HepG2 (cell line): ENCODE results near the gene OGFR. TPM values are rescaled to one million over a fixed set of nuclear protein-coding genes. Genes with fewer than 3 reads are reported as not detected.

Experiments
- CENPT ChIP-seq: sonication (generic); formaldehyde crosslinking; IDR thresholded peaks from 2 replicates; pipeline ENCODE4 v1.8.0; 2022; ENCODE audit warnings: low read depth, mild to moderate bottlenecking, moderate library complexity, missing genetic modification reagents
- GRHL1 ChIP-seq: sonication (generic); formaldehyde crosslinking; conservative IDR thresholded peaks from 2 replicates; pipeline ENCODE4 v1.8.0; 2022; ENCODE audit warnings: missing genetic modification reagents
- KMT2A ChIP-seq: sonication (generic); formaldehyde crosslinking; IDR thresholded peaks from 2 replicates; pipeline ENCODE4 v1.4.0; 2020; ENCODE audit warnings: missing genetic modification reagents
- MTERF4 ChIP-seq: sonication (generic); formaldehyde crosslinking; IDR thresholded peaks from 2 replicates; pipeline ENCODE4 v1.8.0; 2023; ENCODE audit warnings: mild to moderate bottlenecking, missing genetic modification reagents
- MXD3 ChIP-seq: IDR thresholded peaks from 2 replicates; pipeline ENCODE4 v1.6.1; 2016; ENCODE audit warnings: mild to moderate bottlenecking, missing biosample characterization, missing genetic modification reagents
- NFIB ChIP-seq: sonication (generic); formaldehyde crosslinking; IDR thresholded peaks from 2 replicates; pipeline ENCODE4 v1.9.0; 2021; ENCODE audit warnings: missing genetic modification reagents, mild to moderate bottlenecking, borderline replicate concordance
- NFYC ChIP-seq: IDR thresholded peaks from 2 replicates; pipeline ENCODE4 v1.6.1; 2016; ENCODE audit warnings: missing genetic modification reagents, missing compliant biosample characterization
- REXO4 ChIP-seq: sonication (generic); formaldehyde crosslinking; IDR thresholded peaks from 2 replicates; pipeline ENCODE4 v1.8.0; 2022; ENCODE audit warnings: missing genetic modification reagents, mild to moderate bottlenecking, borderline replicate concordance
- SAFB2 ChIP-seq: sonication (generic); formaldehyde crosslinking; IDR thresholded peaks from 2 replicates; pipeline ENCODE4 v1.5.1; 2020; ENCODE audit warnings: missing genetic modification reagents, low read depth, mild to moderate bottlenecking, borderline replicate concordance
- SMARCE1 ChIP-seq: fragments of 450-650 bp; IDR thresholded peaks from 2 replicates; pipeline ENCODE4 v1.6.1; 2017; ENCODE audit warnings: borderline replicate concordance
- SP2 ChIP-seq: sonication (generic); formaldehyde crosslinking; IDR thresholded peaks from 2 replicates; pipeline ENCODE4 v1.5.1; 2020; ENCODE audit warnings: mild to moderate bottlenecking, missing genetic modification reagents
- ZBED4 ChIP-seq: sonication (generic); formaldehyde crosslinking; IDR thresholded peaks from 2 replicates; pipeline ENCODE4 v1.4.0; 2020; ENCODE audit warnings: missing genetic modification reagents, borderline replicate concordance
- ZBTB3 ChIP-seq: sonication (generic); formaldehyde crosslinking; IDR thresholded peaks from 2 replicates; pipeline ENCODE4 v1.4.0; 2020; ENCODE audit warnings: low read depth, mild to moderate bottlenecking, moderate library complexity, missing genetic modification reagents, borderline replicate concordance
- ZBTB38 ChIP-seq: sonication (generic); formaldehyde crosslinking; IDR thresholded peaks from 2 replicates; pipeline ENCODE4 v1.5.1; 2020; ENCODE audit warnings: mild to moderate bottlenecking, missing genetic modification reagents
- ZNF101 ChIP-seq: sonication (generic); formaldehyde crosslinking; IDR thresholded peaks from 2 replicates; pipeline ENCODE4 v1.4.0; 2020; ENCODE audit warnings: mild to moderate bottlenecking, low read depth, missing genetic modification reagents, borderline replicate concordance
- ZNF121 ChIP-seq: sonication (generic); formaldehyde crosslinking; IDR thresholded peaks from 2 replicates; pipeline ENCODE4 v1.5.0; 2020; ENCODE audit warnings: mild to moderate bottlenecking, missing genetic modification reagents
- ZNF160 ChIP-seq: sonication (generic); formaldehyde crosslinking; IDR thresholded peaks from 2 replicates; pipeline ENCODE4 v1.8.0; 2022; ENCODE audit warnings: mild to moderate bottlenecking, inconsistent platforms, missing genetic modification reagents
- ZNF20 ChIP-seq: sonication (generic); formaldehyde crosslinking; IDR thresholded peaks from 2 replicates; pipeline ENCODE4 v1.4.0; 2020; ENCODE audit warnings: mild to moderate bottlenecking, moderate library complexity, missing genetic modification reagents
- ZNF230 ChIP-seq: sonication (generic); formaldehyde crosslinking; IDR thresholded peaks from 2 replicates; pipeline ENCODE4 v1.4.0; 2020; ENCODE audit warnings: mild to moderate bottlenecking, missing genetic modification reagents
- ZNF781 ChIP-seq: sonication (generic); formaldehyde crosslinking; IDR thresholded peaks from 2 replicates; pipeline ENCODE4 v1.5.1; 2020; ENCODE audit warnings: borderline replicate concordance, mild to moderate bottlenecking, missing genetic modification reagents; ENCODE audit errors: not compliant biosample characterization
- ZSCAN21 ChIP-seq: sonication (generic); formaldehyde crosslinking; IDR thresholded peaks from 2 replicates; pipeline ENCODE4 v1.8.0; 2022; ENCODE audit warnings: mild to moderate bottlenecking, missing genetic modification reagents, moderate library complexity, borderline replicate concordance
- ZSCAN25 ChIP-seq: sonication (generic); formaldehyde crosslinking; IDR thresholded peaks from 2 replicates; pipeline ENCODE4 v1.8.0; 2022; ENCODE audit warnings: mild to moderate bottlenecking, missing genetic modification reagents
- polyA plus RNA-seq, 8 experiments: library from polyadenylated mRNA; depleted of rRNA in 3 of 8; stranded (reverse) in 7 of 8; unstranded in 1 of 8; fragments of >200 nt; fragmentation: Illumina TruSeq in 4 of 8; extraction: Trizol in 4 of 8; gene quantifications; 2 replicates each; pipeline versions ENCODE4 v1.2.1 to v1.2.3, GENCODE V29; 2011 to 2016; ENCODE audit warnings: low read depth in 4 of 8, missing spikeins in 1 of 8, mixed read lengths in 1 of 8; ENCODE audit not compliant: insufficient read depth in 1 of 8
- total RNA-seq, 5 experiments: library from RNA; depleted of rRNA; stranded (reverse); fragments of >200 nt; fragmentation: Illumina TruSeq; extraction: Trizol; gene quantifications; 2 replicates each; pipeline ENCODE4 v1.2.3, GENCODE V29; 2016; ENCODE audit warnings: low read depth in 1 of 5

Gene OGFR
- total and polyA plus RNA-seq, 2 of the 13 experiments (the other 11 are each of a cell fraction or from before 2014, with no cell fraction given): 47.7 to 81.8 TPM

GRCh38 chr20:62818592-62819493 lies 14.2 kb downstream of the OGFR start (continued):
- TF ChIP-seq ZBED4 (CRISPR knock-in tag) (peak; percentile 83), GRHL1 (CRISPR knock-in tag) (no peak), SAFB2 (no peak), NFYC (CRISPR knock-in tag) (no peak), ZNF101 (CRISPR knock-in tag) (no peak), ZSCAN21 (CRISPR knock-in tag) (peak; percentile 83; the same call in 1 of the 2 replicates), CENPT (CRISPR knock-in tag) (0 out of 2 replicates have a peak, but pooled peaks have one; percentile 70), ZNF121 (no peak), MTERF4 (no peak), KMT2A (CRISPR knock-in tag) (0 out of 2 replicates have a peak, but pooled peaks have one; percentile 56), ZNF781 (no peak), SP2 (CRISPR knock-in tag) (no peak), MXD3 (CRISPR knock-in tag) (peak; percentile 59; the same call in 1 of the 2 replicates), ZSCAN25 (CRISPR knock-in tag) (no peak), ZNF160 (CRISPR knock-in tag) (no peak), SMARCE1 (no peak), ZBTB3 (CRISPR knock-in tag) (no peak), REXO4 (peak; percentile 65; the same call in 1 of the 2 replicates), NFIB (CRISPR knock-in tag) (peak; percentile 73; the same call in 1 of the 2 replicates), ZNF230 (CRISPR knock-in tag) (no peak), ZNF20 (no peak), ZBTB38 (peak; percentile 54; the same call in 1 of the 2 replicates)
